Heart left ventricle (tissue), 16 donors: Measurements from ENCODE around the gene EFCAB5. TPM values are rescaled to one million over a fixed set of nuclear protein-coding genes. Genes with fewer than 3 reads are reported as not detected.
A peak's percentile ranks its signal among the peaks of the same experiment; 100 is the strongest.
"Not testable (repeated sequence)": the region's sequence is repeated elsewhere in the genome, so short reads cannot be mapped to it uniquely, and the experiment has no call there.

Source experiments
- ATAC-seq, 4 donors: fragments of 200-7000 bp; cut with Tn5 transposase; one replicate each; pipeline ENCODE4 v1.9.1; 2020 to 2022; ENCODE audit warnings: moderate library complexity in 4 of 4, mild to moderate bottlenecking in 3 of 4, moderate number of reproducible peaks in 1 of 4
- DNase-seq, 5 donors: peaks; one replicate each; pipeline ENCODE4 v3.0.0-alpha.2; 2020
- H3K27ac ChIP-seq, 12 donors: fragments of 200-600 bp; sonication (generic) in 4 of 12; one replicate each; pipeline versions ENCODE4 v1.5.0 to v1.8.0; 2016 to 2022; ENCODE audit warnings: mild to moderate bottlenecking in 2 of 12
- H3K27me3 ChIP-seq, 9 donors: fragments of 200-600 bp; sonication (generic) in 2 of 9; one replicate each; pipeline versions ENCODE4 v1.5.1 to v1.8.0; 2016 to 2022; ENCODE audit warnings: mild to moderate bottlenecking in 3 of 9
- H3K36me3 ChIP-seq, 9 donors: fragments of 200-600 bp; sonication (generic) in 2 of 9; one replicate each; pipeline versions ENCODE4 v1.5.0 to v1.8.0; 2018 to 2022; ENCODE audit warnings: mild to moderate bottlenecking in 2 of 9
- H3K4me1 ChIP-seq, 12 donors: fragments of 200-600 bp; sonication (generic) in 4 of 12; one replicate each; pipeline versions ENCODE4 v1.5.0 to v1.8.0; 2016 to 2022; ENCODE audit warnings: mild to moderate bottlenecking in 3 of 12
- H3K4me3 ChIP-seq, 12 donors: fragments of 200-600 bp; sonication (generic) in 4 of 12; one replicate each; pipeline versions ENCODE4 v1.5.0 to v1.8.0; 2017 to 2022; ENCODE audit warnings: mild to moderate bottlenecking in 9 of 12, moderate library complexity in 4 of 12
- H3K9me3 ChIP-seq, 12 donors: fragments of 200-600 bp; sonication (generic) in 4 of 12; one replicate each; pipeline versions ENCODE4 v1.5.0 to v1.8.0; 2016 to 2022; ENCODE audit warnings: mild to moderate bottlenecking in 1 of 12
- CTCF ChIP-seq, 12 donors: fragments of 200-600 bp; sonication (generic) in 4 of 12; IDR thresholded peaks; one replicate each; pipeline versions ENCODE4 v1.5.0 to v1.8.0; 2018 to 2022; ENCODE audit warnings: antibody characterized with exemption in 12 of 12, mild to moderate bottlenecking in 5 of 12
- POLR2A ChIP-seq, 2 donors: fragments of 450-650 bp; IDR thresholded peaks; one replicate each; pipeline ENCODE4 v1.6.1; 2017; ENCODE audit warnings: antibody characterized with exemption in 2 of 2, mild to moderate bottlenecking in 2 of 2, moderate library complexity in 2 of 2
- WGBS, 4 donors: extraction: QIAGEN DNeasy Blood & Tissue Kit in 2 of 4; methylation state at CpG; one replicate each; pipeline versions ENCODE4 v1.1.5 to v1.1.7; 2013 to 2018; 5-methylcytosine and 5-hydroxymethylcytosine counted together
- intact Hi-C, 10 donors: fragments of 100-400 bp; cut with DNase I; formaldehyde crosslinking; loops; one replicate each; pipeline versions ENCODE4 v1.11.1 to v1.14.2; 2022
- polyA plus RNA-seq, 2 donors: library from polyadenylated mRNA; stranded (reverse); fragments of 200-250 nt; gene quantifications; one replicate each; pipeline ENCODE4 v1.2.3, GENCODE V29; 2013
- total RNA-seq, 9 donors: library from RNA; depleted of rRNA in 2 of 9; stranded (reverse); fragments of >200 nt in 2 of 9; fragmentation: NEBNext Ultra II Directional in 3 of 9; extraction: Animal tissue kit (Norgen Biotek cat#: 25700) in 3 of 9; gene quantifications; one replicate each; pipeline versions ENCODE4 v1.1.0 to v1.2.4, GENCODE V29; 2016 to 2023
- donor health status: ischemic (EF 13 %, LVEDD 7.1; RV severe dilation, severe dysfunction).
- donor health status: healthy with polysubstance abuse.
- donor health status: DM: no; HTN: yes; CAD: no.
- donor health status: DM: no; HTN: no; CAD: no.
- donor health status: ischemic (EF 25% LVEDD 6.9; RV normal size, moderate dysfunction).
- donor health status: ischemic (EF 25% LVEDD 5.7; RV mildly dilated, moderate dysfunction).
- donor health status: healthy.
- donor health status: DM: yes; HTN: yes; CAD: no.
- donor health status: ischemic (EF 35%, LVEDD 5.7; RV mildly dilated, moderate dysfunction).
- donor health status: nonischemic (EF 11% LVEDD 7.7; RV severe dilation, severe dysfunction).
- donor health status: DM: yes; HTN: yes; CAD: no.
- donor health status: PGD.
- donor health status: ischemic (EF 29% LVEDD 5.4; RV normal size, mild dysfunction).
- donor health status: nonischemic (EF 23%, LVEDD 6.1; RV moderate dilation, normal function).

Gene EFCAB5
- total and polyA plus RNA-seq, 11 donors: 0.01 to 1.2 (median 0.61) TPM; not detected in 6

GRCh38 chr17:30116345-30116660 lies 174.9 kb downstream of the EFCAB5 start:
- Histone ChIP-seq H3K36me3 (peaks cover 0 to 30% (median 20%) of the 10 kb centered on the region in 9 donors), H3K9me3 (no peaks in the 10 kb centered on the region), H3K27me3 (no peaks in the 10 kb centered on the region), H3K4me1 (peaks cover 0 to 33% (median 23%) of the 10 kb centered on the region in 12 donors), H3K4me3 (peak overlapping the region; percentile 37 to 86 (median 69)), H3K27ac (peak overlapping the region; percentile 83 to 98 (median 94))
- TF ChIP-seq POLR2A (IDR thresholded peaks at IDR 0.05) (no peak), CTCF (IDR thresholded peaks at IDR 0.05) (no peak)
- intact Hi-C loops: loop anchor here in 1 of 10 donors (5.0 kb wide), 1 partner anchor 226 kb away; no protein-coding TSS in a partner anchor
- 10 to 13% (median 12%) methylated on average over 10 of the region's 10 CpGs for WGBS, 4 donors
- ATAC-seq (peak in 1 of 4 donors; percentile 4), DNase-seq (no peak)

GRCh38 chr17:30116661-30117551 lies 175.5 kb downstream of the EFCAB5 start, which contains the start of gene NSRP1:
Gene NSRP1 (plus strand): TSS chr17:30116816. CDS start chr17:30116844, 28 bp downstream.
- ATAC-seq: peak; percentile 98 to 99 (median 99)
- Histone ChIP-seq H3K9me3 (no peaks in the 10 kb centered on the region), H3K36me3 (peaks cover 0 to 34% (median 26%) of the 10 kb centered on the region in 9 donors), H3K4me1 (peaks cover 0 to 37% (median 23%) of the 10 kb centered on the region in 12 donors), H3K27me3 (no peaks in the 10 kb centered on the region), H3K4me3 (peak within 1 kb of the TSS; percentile 37 to 86 (median 69)), H3K27ac (peak within 1 kb of the TSS; percentile 83 to 98 (median 94))
- TF ChIP-seq CTCF (IDR thresholded peaks at IDR 0.05): no peak
- TF ChIP-seq POLR2A (IDR thresholded peaks at IDR 0.05): peak in 1 of 2 donors; percentile 75
- peak; percentile 95 to 97 (median 97) for DNase-seq
- 0 to 1% (median 0%) methylated on average over 47 of the region's 47 CpGs for WGBS, 4 donors
- intact Hi-C loops: loop anchor here in 1 of 10 donors (5.0 kb wide), 1 partner anchor 225 kb away; no protein-coding TSS in a partner anchor

- Histone ChIP-seq H3K4me3 (peak overlapping the region; percentile 37 to 86 (median 69)), H3K36me3 (peaks cover 0 to 38% (median 30%) of the 10 kb centered on the region in 9 donors), H3K27me3 (no peaks in the 10 kb centered on the region), H3K9me3 (no peaks in the 10 kb centered on the region), H3K27ac (peak overlapping the region in 11 of 12 donors; percentile 83 to 98 (median 96)), H3K4me1 (peaks cover 0 to 42% (median 23%) of the 10 kb centered on the region in 12 donors)
- 12 to 15% (median 13%) methylated on average over 5 of the region's 5 CpGs for whole genome bisulfite sequencing, 4 donors
- no peak for DNase-seq
- TF ChIP-seq POLR2A (IDR thresholded peaks at IDR 0.05): no peak
- no peak for TF ChIP-seq CTCF (IDR thresholded peaks at IDR 0.05)
- intact Hi-C loops: loop anchor here in 1 of 10 donors (5.0 kb wide), 1 partner anchor 225 kb away; no protein-coding TSS in a partner anchor
- ATAC-seq: no peak
These were observed 176.2 kb downstream of the EFCAB5 start for GRCh38 chr17:30117675-30118081.

- DNase-seq, H3K9me3 ChIP-seq, H3K27me3 ChIP-seq, ATAC-seq, H3K27ac ChIP-seq, H3K4me3 ChIP-seq: not testable (repeated sequence)
- 96 to 98% (median 97%) methylated on average over 7 of the region's 7 CpGs for WGBS, 4 donors
- Histone ChIP-seq H3K4me1 (peaks cover 0 to 43% (median 23%) of the 10 kb centered on the region in 12 donors), H3K36me3 (peaks cover 0 to 46% (median 39%) of the 10 kb centered on the region in 9 donors)
- intact Hi-C loops: loop anchor here in 1 of 10 donors (5.0 kb wide), 1 partner anchor 224 kb away; no protein-coding TSS in a partner anchor
These were observed 177.2 kb downstream of the EFCAB5 start for GRCh38 chr17:30118635-30119034.
